Tibial nerve (tissue), 4 donors: ENCODE data around the gene C12orf56. TPM values are rescaled to one million over a fixed set of nuclear protein-coding genes. Genes with fewer than 3 reads are reported as not detected.
"Not testable (repeated sequence)": the region's sequence is repeated elsewhere in the genome, so short reads cannot be mapped to it uniquely, and the experiment has no call there.

Source experiments
- DNase-seq, 2 donors: peaks; one replicate each; pipeline ENCODE4 v3.0.0-alpha.2; 2019; ENCODE audit warnings: low spot score in 2 of 2
- H3K27ac ChIP-seq, 4 donors: fragments of 200-600 bp; sonication (generic) in 3 of 4; one replicate each; pipeline ENCODE4 v1.5.1; 2017 to 2019; ENCODE audit warnings: mild to moderate bottlenecking in 1 of 4
- H3K27me3 ChIP-seq, 2 donors: fragments of 200-600 bp; sonication (generic) in 1 of 2; one replicate each; pipeline versions ENCODE4 v1.5.1 to v1.6.0; 2017 to 2019
- H3K36me3 ChIP-seq, 3 donors: fragments of 200-600 bp; sonication (generic); one replicate each; pipeline ENCODE4 v1.5.1; 2018 to 2019
- H3K4me1 ChIP-seq, 4 donors: fragments of 200-600 bp; sonication (generic) in 3 of 4; one replicate each; pipeline ENCODE4 v1.5.1; 2017 to 2019
- H3K4me3 ChIP-seq, 4 donors: fragments of 200-600 bp; sonication (generic) in 3 of 4; one replicate each; pipeline ENCODE4 v1.5.1; 2017 to 2019; ENCODE audit warnings: mild to moderate bottlenecking in 1 of 4, moderate library complexity in 1 of 4
- H3K9me3 ChIP-seq, 4 donors: fragments of 200-600 bp; sonication (generic) in 3 of 4; one replicate each; pipeline ENCODE4 v1.5.1; 2017 to 2019
- CTCF ChIP-seq, 5 experiments: fragments of 200-600 bp in 3 of 5; fragments of 450-650 bp in 2 of 5; sonication (generic) in 3 of 5; IDR thresholded peaks; one replicate each; pipeline ENCODE4 v1.5.1; 2016 to 2019; ENCODE audit warnings: antibody characterized with exemption in 5 of 5, mild to moderate bottlenecking in 3 of 5, moderate library complexity in 2 of 5
- EP300 ChIP-seq, 2 donors: sonication (generic); formaldehyde crosslinking; IDR thresholded peaks; one replicate each; pipeline ENCODE4 v1.6.1; 2017; ENCODE audit warnings: antibody characterized with exemption in 2 of 2, mild to moderate bottlenecking in 1 of 2
- POLR2A ChIP-seq, 2 donors: fragments of 450-650 bp; IDR thresholded peaks; one replicate each; pipeline ENCODE4 v1.6.1; 2017; ENCODE audit warnings: antibody characterized with exemption in 2 of 2, mild to moderate bottlenecking in 2 of 2, moderate library complexity in 2 of 2
- WGBS, 2 donors: methylation state at CpG; one replicate each; pipeline ENCODE4 v1.1.5; 2018; 5-methylcytosine and 5-hydroxymethylcytosine counted together
- total RNA-seq, 4 donors: library from RNA; depleted of rRNA; stranded (reverse); fragments of >200 nt; gene quantifications; one replicate each; pipeline ENCODE4 v1.1.0, GENCODE V29; 2016

C12orf56 gene
- total RNA-seq, 4 donors from 2014 or later = 8.7 to 11.6 (median 9.7) TPM

DNA sequence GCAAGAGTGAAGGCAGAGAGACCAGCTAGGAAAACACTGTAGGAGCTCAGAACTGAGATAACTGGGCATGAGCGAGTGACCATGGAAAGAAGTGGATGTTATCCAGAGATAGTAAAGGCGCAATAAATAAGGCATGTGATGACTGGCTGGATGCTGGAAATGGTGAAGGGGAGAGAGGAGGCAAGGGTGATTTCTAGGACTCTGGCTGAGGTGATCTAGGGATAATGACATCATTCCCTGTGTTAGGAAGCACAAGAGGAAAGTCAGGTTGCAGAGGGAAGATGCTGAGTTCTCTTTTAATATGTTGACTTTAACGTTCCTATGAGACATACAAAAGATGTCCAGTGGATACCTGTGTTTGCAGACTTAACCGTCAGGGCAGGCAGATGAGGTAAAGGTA, 78.7 kb downstream of the C12orf56 start:
- 90 to 92% methylated on average over 4 of the region's 4 CpGs for WGBS, 2 donors
- no peak overlapping the region for H3K4me3 ChIP-seq

GRCh38 chr12:64304571-64304970, 86.0 kb downstream of the C12orf56 start:
- Histone ChIP-seq H3K27ac (no peak overlapping the region), H3K27me3 (no peaks in the 10 kb centered on the region), H3K4me3 (no peak overlapping the region), H3K36me3 (no peaks in the 10 kb centered on the region), H3K9me3 (no peaks in the 10 kb centered on the region), H3K4me1 (no peaks in the 10 kb centered on the region)
- WGBS, 2 donors = 61 to 68% methylated on average over 10 of the region's 10 CpGs
- TF ChIP-seq CTCF (IDR thresholded peaks at IDR 0.05) (no peak), EP300 (IDR thresholded peaks at IDR 0.05) (no peak)
- DNase-seq = no peak

More for the DNA sequence above, 78.7 kb downstream of the C12orf56 start:
- no peak overlapping the region for H3K27ac ChIP-seq
- H3K4me1 ChIP-seq = no peaks in the 10 kb centered on the region
- no peaks in the 10 kb centered on the region for H3K27me3 ChIP-seq
- TF ChIP-seq CTCF (IDR thresholded peaks at IDR 0.05) (no peak), EP300 (IDR thresholded peaks at IDR 0.05) (no peak), POLR2A (IDR thresholded peaks at IDR 0.05) (no peak)
- no peaks in the 10 kb centered on the region for H3K9me3 ChIP-seq
- no peaks in the 10 kb centered on the region for H3K36me3 ChIP-seq
- DNase-seq = no peak

GRCh38 chr12:64299628-64300027, 90.9 kb downstream of the C12orf56 start:
- 66 to 73% methylated on average over 3 of the region's 3 CpGs for WGBS, 2 donors
- Histone ChIP-seq H3K9me3 (no peaks in the 10 kb centered on the region), H3K36me3 (no peaks in the 10 kb centered on the region), H3K4me1 (no peaks in the 10 kb centered on the region), H3K4me3 (no peak overlapping the region), H3K27ac (no peak overlapping the region), H3K27me3 (no peaks in the 10 kb centered on the region)
- TF ChIP-seq EP300 (IDR thresholded peaks at IDR 0.05) (no peak), POLR2A (IDR thresholded peaks at IDR 0.05) (no peak), CTCF (IDR thresholded peaks at IDR 0.05) (no peak)
- DNase-seq = no peak

DNA sequence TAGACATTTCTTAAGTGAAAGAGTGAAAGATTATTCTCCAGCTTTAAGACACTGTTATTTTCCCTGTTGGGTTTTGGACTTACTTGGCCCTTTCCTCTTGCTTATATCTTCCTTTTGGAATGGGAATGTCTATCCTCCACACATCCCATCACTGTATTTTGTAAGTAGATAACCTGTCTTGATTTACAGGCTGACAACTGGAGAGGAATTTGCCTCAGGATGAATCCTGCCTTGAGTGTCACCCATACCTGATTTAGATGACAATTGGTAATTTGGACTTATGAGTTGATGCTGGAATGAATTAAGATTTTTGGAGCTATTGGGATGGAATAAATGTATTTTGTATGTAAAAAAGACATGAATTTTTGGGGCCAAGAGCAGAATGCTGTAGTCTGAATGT, 94.3 kb downstream of the C12orf56 start:
- no peaks in the 10 kb centered on the region for H3K9me3 ChIP-seq
- DNase-seq = no peak

DNA sequence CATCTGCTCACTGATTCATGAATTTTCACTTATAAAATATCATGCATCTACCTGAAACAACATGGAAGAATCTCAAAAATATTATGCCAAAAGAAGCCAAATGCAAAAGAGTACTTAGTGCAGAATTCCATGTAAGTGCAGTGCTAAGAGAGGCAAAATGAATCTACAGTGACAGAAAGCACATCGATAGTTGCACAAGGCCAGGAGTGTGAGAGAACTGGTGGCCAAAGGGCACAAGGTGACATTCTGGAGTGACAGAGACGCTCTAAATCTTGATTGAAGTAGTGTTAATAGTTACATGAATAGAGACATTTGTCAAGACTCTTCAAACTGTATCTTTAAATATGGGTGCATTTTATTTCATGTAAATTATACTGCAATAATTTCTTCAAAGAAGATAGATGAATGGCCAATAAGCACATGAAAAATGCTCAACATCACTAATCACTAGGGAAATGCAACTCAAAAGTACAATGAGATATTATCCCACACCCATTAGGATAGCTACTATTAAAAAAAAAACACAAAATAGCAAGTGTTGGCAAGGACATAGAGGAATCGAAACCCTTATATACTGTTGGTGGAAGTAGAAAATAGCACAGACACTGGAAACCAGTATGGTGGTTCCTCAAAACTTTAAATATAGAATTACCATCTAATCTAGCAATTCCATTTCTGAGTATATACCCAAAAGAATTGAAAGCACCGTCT, 96.7 kb downstream of the C12orf56 start:
- no peak overlapping the region for H3K27ac ChIP-seq
- DNase-seq = no peak
- H3K36me3 ChIP-seq = no peaks in the 10 kb centered on the region
- no peaks in the 10 kb centered on the region for H3K4me1 ChIP-seq
- no peak overlapping the region for H3K4me3 ChIP-seq
- WGBS, 2 donors = 73% methylated on average over 4 of the region's 4 CpGs
- H3K27me3 ChIP-seq = no peaks in the 10 kb centered on the region
- TF ChIP-seq POLR2A (IDR thresholded peaks at IDR 0.05) = no peak
- TF ChIP-seq EP300 (IDR thresholded peaks at IDR 0.05) = no peak
- no peak for TF ChIP-seq CTCF (IDR thresholded peaks at IDR 0.05)
- no peaks in the 10 kb centered on the region for H3K9me3 ChIP-seq

More for the DNA sequence above, 94.3 kb downstream of the C12orf56 start:
- Histone ChIP-seq H3K4me3 (no peak overlapping the region), H3K27me3 (no peaks in the 10 kb centered on the region), H3K4me1 (no peaks in the 10 kb centered on the region), H3K36me3 (no peaks in the 10 kb centered on the region), H3K27ac (no peak overlapping the region)
- TF ChIP-seq POLR2A (IDR thresholded peaks at IDR 0.05) = no peak

- DNase-seq, H3K4me1 ChIP-seq, H3K4me3 ChIP-seq, H3K9me3 ChIP-seq, H3K27ac ChIP-seq, H3K27me3 ChIP-seq, H3K36me3 ChIP-seq: not testable (repeated sequence)
- 97 to 98% methylated on average over 7 to 12 of the region's 15 CpGs for WGBS, 2 donors
These were observed 97.4 kb downstream of the C12orf56 start for GRCh38 chr12:64293174-64293573.
